ENCODE measurements around the gene VIPAS39. TPM values are rescaled to one million over a fixed set of nuclear protein-coding genes. Genes with fewer than 3 reads are reported as not detected.
"Not testable (repeated sequence)": the region's sequence is repeated elsewhere in the genome, so short reads cannot be mapped to it uniquely, and the experiment has no call there.

VIPAS39 gene
- polyA plus RNA-seq, 4 donors: 30.3 to 36.9 (median 31.2) TPM

DNA sequence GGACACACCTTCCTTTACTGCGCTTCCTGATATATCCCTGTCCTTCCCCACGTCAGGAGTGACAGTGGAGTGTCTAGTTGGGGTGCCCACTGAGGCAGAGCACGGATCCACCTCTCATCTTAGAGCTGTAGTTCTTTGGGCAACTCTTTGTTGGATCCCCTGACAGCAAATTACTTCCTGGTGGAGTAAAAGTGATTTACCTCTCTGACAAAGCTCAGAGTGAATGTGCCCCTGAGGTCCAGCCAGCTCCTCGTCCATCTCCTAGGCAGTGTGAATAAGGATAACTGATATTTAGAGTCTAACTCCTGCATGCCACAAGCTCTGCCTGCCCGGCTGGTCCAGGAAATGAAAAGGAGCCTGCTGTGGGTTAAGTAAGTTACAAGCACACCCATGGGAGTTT, 16.5 kb upstream of the VIPAS39 start:
- DNase-seq (ENCODE audit: low read depth in 4 of 4, low spot score in 2 of 4): no peak

- DNase-seq (ENCODE audit: low read depth in 4 of 4, low spot score in 2 of 4): no peak
Observed at GRCh38 chr14:77470224-77470870, 12.9 kb upstream of the VIPAS39 start.

DNA sequence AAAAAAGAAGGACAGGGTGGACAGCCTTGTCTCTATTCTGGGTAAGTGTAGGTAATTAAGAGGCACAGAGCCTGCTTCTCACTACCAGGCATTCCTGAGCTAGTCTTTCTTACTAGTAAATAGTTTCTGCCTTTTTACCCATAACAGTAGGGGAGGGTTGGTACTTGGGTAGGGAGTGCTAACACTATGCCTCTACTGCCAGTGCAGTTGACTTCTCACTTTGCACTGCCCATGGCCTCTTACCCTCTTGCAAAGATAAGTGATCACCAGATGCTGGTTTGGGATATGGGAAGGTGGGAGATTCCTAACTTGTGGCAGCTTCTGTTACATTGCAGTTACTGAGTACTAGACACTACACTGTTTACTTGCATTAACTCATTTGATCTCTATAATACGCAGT, 12.1 kb upstream of the VIPAS39 start:
- no peak for DNase-seq (ENCODE audit: low read depth in 4 of 4, low spot score in 2 of 4)

DNA sequence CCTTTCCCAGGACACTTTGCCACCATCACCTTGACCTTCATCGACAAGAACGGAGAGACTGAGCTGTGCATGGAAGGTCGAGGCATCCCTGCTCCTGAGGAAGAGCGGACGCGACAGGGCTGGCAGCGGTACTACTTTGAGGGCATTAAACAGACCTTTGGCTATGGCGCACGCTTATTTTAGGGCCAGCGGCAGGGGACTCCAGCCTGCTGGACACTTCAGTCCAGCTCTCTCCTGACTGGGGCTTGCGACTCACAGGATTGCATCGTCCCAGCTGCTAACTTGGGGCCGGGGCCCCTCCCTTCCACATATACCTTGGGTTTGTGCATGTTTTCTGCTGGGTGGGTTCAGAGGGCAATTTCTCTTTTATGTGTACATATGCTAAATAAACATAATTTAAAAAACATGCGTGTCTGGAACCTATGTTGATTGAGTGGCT, 11.7 kb upstream of the VIPAS39 start:
- DNase-seq (ENCODE audit: low read depth in 4 of 4, low spot score in 2 of 4): no peak

DNA sequence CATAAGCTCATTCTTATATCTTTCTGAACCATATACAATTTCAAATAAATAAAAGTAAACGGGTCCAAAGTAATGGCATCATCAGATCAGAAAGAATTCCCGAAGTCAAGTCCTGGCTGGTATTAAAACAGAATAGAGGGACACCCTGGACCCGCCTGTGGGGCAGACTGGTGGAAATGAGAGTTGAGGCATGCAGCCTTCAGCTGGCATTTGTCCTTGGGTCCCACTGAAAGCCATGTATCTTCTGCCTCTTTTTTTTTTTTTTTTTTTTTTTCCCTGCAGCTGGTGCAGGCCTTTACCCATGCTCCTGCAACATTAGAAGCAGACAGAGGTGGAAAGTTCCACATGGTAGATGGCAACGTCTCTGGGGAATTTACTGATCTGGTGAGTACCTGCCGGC, 10.4 kb upstream of the VIPAS39 start:
- no peak for DNase-seq (ENCODE audit: low read depth in 4 of 4, low spot score in 2 of 4)

DNA sequence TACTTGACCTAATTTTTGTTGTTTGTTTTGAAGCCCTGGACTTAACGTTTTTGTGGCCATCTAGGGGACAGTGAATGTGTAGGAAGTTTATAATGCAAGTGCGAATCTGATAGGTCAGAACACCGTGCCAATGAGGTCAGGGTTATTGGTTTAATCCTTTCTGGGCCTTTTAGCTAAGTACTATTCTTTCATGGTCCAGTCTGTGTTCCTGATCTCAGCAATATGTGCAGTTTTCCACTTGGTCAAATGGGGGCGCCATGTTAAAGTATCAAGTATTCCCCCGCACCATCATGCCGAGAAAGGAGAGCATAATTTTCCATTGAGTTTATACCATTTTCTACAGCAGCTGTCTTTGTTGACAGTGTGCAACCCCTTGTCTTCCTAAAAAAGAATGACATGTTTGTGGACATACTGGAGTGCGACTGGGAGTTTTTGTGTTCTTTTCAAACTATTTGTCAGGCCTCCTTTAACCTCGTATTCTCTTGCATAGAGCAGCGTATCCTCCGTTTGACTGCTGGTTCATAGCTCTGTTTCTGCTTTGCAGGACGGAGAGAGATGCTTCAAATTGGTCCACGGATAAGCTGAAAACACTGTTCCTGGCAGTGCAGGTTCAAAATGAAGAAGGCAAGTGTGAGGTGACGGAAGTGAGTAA, 1.8 kb upstream of the VIPAS39 start:
- DNase-seq (ENCODE audit: low read depth in 4 of 4, low spot score in 2 of 4): peak in 1 of 4 donors; percentile 65

DNA sequence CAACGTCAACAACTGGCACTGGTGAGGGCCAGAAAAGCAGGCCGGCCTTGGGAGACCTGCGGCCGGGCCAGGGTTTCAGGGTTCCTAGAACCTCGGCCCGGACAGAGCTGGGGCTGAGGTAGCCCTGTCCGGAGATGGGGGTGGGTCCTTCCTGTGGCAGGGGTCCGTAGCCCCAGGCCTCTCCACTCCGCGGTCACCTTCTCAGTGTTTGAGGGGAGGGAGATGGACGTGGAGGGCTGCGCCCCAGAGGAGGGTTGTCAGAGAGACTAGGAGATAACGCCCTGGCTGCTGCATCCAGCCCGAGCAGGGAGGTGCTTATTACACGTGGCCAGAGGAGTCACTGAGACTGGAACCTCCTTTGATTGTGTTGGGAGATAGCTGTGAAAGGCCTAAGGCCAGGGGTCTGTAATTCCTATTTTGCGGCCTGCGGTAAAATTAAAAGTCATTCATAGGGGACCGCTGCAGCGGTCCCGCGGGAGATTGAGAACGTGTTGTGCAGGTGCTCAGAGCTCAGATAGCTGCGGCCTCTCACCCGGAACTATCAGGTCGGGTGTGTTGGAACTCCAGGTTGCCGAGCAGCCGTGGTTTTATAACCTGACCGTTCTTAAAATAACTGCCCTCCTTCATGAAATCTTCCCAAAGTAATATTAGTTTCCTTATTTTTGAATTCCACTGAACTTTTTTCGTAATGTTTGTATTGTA, 999 bp upstream of the VIPAS39 start:
- DNase-seq (ENCODE audit: low read depth in 4 of 4, low spot score in 2 of 4): no peak

DNA sequence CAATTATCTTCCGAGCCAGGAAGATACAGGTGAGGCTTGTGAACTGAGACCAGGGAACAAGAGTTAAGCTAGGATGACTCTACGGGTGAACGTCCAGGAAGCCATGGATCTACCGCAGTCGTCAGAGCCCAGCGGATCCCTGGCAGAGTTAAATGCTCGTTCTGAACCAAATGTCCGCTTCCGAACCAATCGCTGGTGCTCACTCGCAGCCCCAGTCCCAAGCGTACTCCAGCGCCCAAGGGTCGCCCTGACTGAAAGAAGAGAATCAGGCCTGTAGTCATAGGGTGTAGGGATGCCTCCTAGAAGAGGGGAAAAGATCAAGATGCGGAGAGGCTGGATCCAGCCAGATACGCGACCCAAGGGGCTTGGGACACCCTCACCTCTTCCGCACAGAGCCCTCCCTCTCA, 283 bp downstream of the VIPAS39 start:
- no peak for DNase-seq (ENCODE audit: low read depth in 4 of 4, low spot score in 2 of 4)

DNA sequence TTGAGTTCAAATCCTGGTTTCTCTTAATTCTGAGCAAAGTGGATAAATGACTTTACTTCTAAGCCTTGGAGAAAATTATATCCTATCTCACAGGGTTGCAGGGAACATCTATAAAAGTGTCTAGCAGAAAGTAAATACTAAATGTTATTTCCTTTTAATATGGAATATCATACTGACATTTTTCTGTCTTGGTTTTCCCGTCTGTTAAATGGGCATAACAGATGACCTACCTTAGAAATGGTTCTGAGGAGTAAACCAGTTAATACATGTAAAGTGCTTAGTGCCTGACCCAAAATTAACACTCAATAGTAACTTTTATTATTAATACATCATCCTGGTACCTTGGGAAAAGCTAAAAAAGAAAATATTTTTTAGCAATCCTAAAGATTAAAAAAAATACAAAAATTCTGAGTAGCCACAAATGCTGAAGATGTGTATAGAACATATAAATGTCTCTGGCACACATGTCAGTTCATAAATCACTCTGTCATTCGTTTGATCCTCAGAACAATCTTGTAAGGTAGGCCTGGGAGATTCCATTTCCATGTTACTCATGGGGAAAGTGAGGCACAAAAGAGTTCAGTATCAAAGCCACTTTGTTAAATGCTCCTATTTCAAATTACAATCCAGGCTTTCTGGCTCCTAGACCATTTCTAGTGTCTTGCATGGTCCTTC, 1.3 kb downstream of the VIPAS39 start:
- DNase-seq (ENCODE audit: low read depth in 4 of 4, low spot score in 2 of 4): no peak

DNA sequence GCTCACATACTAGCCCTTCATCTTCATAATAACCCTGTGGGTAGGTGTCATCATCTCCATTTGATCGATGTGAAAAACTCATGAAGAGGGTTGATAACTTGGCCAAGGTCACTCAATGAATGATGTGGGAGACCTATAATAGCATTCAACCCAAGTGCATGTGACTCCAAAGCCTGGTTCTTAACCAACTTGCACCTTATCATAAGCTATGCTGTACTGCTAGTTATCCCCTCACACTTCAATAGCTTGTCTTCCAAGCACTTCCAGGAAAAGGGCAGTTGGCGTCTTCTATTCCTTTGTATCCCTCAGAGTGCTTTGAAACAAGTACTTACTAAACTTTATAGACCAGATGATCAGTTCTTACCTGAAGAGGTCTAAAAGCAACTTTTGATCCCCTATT, 15.2 kb downstream of the VIPAS39 start:
- no peak for DNase-seq (ENCODE audit: low read depth in 4 of 4, low spot score in 2 of 4)

DNA sequence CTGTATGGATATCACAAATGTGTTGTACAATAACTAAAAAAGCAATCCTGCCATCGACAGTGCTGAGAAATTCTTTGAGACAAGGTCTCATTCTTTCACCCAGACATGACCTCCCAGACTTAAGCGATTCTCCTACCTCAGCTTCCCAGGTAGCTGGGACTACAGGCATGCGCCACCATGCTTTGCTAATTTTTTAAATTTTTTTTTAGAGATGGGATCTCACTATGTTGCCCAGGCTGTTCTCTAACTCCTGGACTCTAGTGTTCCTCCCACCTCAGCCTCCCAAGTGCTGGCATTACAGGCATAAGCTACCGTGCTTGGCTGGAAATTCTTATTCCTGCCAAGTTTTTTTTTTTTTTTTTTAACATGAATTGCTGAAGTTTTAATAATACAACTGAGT, 17.5 kb downstream of the VIPAS39 start:
- no peak for DNase-seq (ENCODE audit: low read depth in 4 of 4, low spot score in 2 of 4)

- no peak for DNase-seq (ENCODE audit: low read depth in 4 of 4, low spot score in 2 of 4)
Observed at GRCh38 chr14:77438596-77438995, 18.8 kb downstream of the VIPAS39 start.

GRCh38 chr14:77436042-77436441, 21.4 kb downstream of the VIPAS39 start:
- no peak for DNase-seq (ENCODE audit: low read depth in 4 of 4, low spot score in 2 of 4)

GRCh38 chr14:77426396-77426795, 31.0 kb downstream of the VIPAS39 start:
- no peak for DNase-seq (ENCODE audit: low read depth in 4 of 4, low spot score in 2 of 4)

DNA sequence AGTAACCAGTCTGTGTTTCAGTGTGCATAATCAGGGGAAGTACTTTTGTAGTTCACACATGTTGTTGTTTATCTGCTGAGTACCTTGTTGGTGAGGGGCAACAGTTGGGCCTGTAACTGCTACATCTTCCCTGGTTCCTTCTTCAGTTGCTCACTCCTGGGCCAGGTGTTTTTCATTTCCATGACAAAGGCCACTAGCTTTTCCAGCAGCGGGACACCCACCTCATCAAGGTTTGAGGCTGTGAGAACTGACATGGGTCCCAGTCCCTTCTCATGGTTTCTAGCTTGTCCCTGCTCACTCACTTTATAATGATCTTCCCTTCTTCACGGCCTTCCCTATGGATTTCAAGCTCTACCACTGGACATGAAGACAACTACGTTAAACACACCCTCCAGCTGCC, 32.5 kb downstream of the VIPAS39 start:
- no peak for DNase-seq (ENCODE audit: low read depth in 4 of 4, low spot score in 2 of 4)

- no peak for DNase-seq (ENCODE audit: low read depth in 4 of 4, low spot score in 2 of 4)
Observed at GRCh38 chr14:77423423-77423822, 34.0 kb downstream of the VIPAS39 start, which contains the start of gene NOXRED1. Gene NOXRED1 (minus strand): TSS chr14:77423523. CDS start chr14:77422889, 634 bp downstream.

DNA sequence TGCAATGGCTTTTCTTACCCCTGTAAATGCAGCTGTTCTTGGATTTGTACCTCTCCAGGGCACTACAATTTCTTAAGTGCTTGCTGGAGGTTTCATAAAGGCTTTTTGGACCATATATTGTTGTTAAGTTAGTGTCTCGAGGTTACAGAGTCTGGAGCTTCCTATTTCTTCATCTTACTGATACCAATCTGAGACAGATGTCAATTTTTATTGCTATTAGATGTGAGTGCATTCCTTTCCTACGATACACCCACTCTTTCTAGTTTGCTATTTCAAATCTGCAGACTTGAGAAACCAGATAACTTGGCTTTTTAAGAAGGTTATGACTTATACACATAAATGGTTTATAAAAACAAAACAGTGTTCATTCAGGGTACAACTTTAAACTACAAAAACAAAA, 36.2 kb downstream of the VIPAS39 start:
- DNase-seq (ENCODE audit: low read depth in 4 of 4, low spot score in 2 of 4): no peak

- DNase-seq (ENCODE audit: low read depth in 4 of 4, low spot score in 2 of 4): no peak
Observed at GRCh38 chr14:77416836-77417235, 40.6 kb downstream of the VIPAS39 start.

- not testable (repeated sequence) for DNase-seq (ENCODE audit: low read depth in 4 of 4, low spot score in 2 of 4)
Observed at GRCh38 chr14:77416098-77416497, 41.3 kb downstream of the VIPAS39 start.

DNA sequence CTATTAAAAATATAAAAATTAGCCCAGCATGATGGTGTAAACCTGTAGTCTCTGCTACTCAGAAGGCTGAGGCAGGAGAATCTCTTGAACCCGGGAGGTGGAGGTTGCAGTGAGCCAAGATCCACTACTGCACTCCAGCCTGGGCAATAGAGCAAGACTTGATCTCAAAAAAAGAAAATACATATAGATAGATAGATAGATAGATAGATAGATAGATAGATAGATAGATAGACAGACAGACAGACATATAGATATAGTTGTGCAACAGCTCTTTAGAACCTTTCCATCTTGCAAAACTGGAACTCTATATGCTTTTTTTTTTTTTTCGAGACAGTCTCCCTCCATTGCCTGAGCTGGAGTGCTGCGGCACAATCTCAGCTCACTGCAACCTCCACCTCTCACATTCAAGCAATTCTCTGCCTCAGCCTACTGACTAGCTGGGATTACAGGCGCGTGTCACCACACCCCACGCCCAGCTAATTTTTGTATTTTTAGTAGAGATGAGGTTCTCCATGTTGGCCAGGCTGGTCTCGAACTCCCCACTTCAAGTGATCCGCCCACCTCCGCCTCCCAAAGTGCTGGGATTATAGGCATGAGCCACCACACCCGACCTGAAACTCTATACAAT, 41.9 kb downstream of the VIPAS39 start:
- not testable (repeated sequence) for DNase-seq (ENCODE audit: low read depth in 4 of 4, low spot score in 2 of 4)

DNA sequence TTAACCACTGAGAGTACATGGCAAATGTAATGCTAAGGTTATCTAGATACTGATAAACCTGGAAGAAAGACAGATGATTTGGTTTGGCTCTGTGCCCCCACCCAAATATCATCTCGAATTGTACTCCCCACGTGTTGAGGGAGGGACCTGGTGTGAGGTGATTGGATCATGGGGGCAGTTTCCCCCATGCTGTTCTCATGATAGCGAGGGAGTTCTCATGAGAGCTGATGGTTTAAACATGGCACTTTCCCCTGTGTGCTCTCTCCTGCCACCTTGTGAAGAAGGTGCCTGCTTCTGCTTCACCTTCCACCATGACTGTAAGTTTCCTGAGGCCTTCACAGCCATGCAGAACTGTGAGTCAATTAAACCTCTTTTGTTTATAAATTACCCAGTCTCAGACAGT, 48.3 kb downstream of the VIPAS39 start:
- no peak for DNase-seq (ENCODE audit: low read depth in 4 of 4, low spot score in 2 of 4)
